GM12801 (cell line): Measurements from ENCODE around the gene MTUS2.

Experiments
- TF ChIP-seq, protein P1 (sequence below): IDR thresholded peaks from one replicate; pipeline ENCODE4 v1.5.1; 2011; ENCODE audit warnings: control low read depth; ENCODE audit not compliant: insufficient read length; ENCODE audit errors: extremely low read depth

MTUS2 gene

GRCh38 chr13:29502391-29503008, 682.4 kb downstream of the MTUS2 start:
- TF ChIP-seq, protein P1, sequence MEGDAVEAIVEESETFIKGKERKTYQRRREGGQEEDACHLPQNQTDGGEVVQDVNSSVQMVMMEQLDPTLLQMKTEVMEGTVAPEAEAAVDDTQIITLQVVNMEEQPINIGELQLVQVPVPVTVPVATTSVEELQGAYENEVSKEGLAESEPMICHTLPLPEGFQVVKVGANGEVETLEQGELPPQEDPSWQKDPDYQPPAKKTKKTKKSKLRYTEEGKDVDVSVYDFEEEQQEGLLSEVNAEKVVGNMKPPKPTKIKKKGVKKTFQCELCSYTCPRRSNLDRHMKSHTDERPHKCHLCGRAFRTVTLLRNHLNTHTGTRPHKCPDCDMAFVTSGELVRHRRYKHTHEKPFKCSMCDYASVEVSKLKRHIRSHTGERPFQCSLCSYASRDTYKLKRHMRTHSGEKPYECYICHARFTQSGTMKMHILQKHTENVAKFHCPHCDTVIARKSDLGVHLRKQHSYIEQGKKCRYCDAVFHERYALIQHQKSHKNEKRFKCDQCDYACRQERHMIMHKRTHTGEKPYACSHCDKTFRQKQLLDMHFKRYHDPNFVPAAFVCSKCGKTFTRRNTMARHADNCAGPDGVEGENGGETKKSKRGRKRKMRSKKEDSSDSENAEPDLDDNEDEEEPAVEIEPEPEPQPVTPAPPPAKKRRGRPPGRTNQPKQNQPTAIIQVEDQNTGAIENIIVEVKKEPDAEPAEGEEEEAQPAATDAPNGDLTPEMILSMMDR: no peak

GRCh38 chr13:29503041-29503837, 683.1 kb downstream of the MTUS2 start:
- TF ChIP-seq, protein P1: no peak

GRCh38 chr13:29504691-29505090, 684.6 kb downstream of the MTUS2 start:
- TF ChIP-seq, protein P1: no peak

- TF ChIP-seq, protein P1: no peak
These were observed 685.4 kb downstream of the MTUS2 start for GRCh38 chr13:29505511-29505910.

GRCh38 chr13:29505950-29506349, 685.8 kb downstream of the MTUS2 start:
- TF ChIP-seq, protein P1: no peak

DNA sequence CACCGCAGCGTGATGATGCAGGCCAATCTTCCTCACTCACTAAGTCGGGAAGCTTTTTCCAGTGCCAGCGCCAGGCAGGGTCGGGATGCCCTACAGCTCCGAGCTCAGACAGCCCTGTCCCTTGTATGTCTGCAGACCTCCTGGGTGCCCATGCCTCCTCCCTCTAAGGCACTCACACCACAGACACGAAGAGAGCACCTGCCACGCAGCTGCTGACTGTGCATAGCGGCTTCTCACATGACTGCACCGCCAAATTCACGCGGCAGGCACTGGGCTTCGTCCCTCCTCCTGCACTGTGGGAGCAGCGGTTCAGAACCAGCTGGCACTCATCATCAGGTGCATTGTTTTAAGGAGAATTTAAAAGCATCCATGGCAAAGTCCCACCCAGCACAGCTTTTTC, 687.2 kb downstream of the MTUS2 start:
- TF ChIP-seq, protein P1: no peak

DNA sequence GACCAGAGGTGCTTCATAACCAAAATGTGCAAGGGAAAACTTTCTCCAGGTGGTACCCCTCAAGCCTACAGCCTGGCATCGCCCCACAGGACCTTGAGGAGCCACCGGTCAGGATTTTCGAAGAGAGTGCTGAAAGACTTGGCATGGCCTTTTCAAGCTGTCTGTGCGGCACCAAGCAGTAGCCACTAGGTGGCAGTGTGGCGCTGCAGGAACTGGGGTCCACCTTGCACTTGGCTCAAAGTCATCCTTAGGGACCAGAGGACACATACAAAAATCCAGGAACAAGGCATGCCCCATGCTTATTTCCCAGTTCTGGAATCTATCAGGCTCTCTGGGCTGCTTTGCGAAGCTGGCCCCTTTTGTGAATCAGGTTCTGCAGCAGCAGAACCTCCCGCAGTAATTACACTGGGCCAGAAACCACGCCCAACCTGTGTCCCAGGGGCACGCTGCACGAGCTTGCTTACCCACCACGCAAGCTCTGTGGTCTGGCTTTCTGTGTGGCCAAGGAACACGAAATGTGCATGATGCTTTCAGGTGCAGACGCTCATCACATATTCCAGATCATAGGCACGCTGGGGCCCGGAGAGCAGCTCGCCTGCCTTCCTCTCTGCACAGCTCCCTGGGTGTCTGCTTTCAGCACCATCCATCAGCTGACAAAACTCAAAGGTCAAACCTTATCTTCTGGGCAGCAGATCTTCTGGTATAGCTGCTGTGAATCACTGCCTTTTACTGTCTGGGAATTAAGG, 688.2 kb downstream of the MTUS2 start:
- TF ChIP-seq, protein P1: peak; percentile 28
